Activated CD8-positive, alpha-beta T cell treated with anti-CD3 and anti-CD28 coated beads for 36 hours (primary cell): ENCODE measurements around the gene PES1. TPM values are rescaled to one million over a fixed set of nuclear protein-coding genes. Genes with fewer than 3 reads are reported as not detected.

Experiments used
- ATAC-seq: fragments of 200-7000 bp; cut with Tn5 transposase; one replicate; pipeline ENCODE4 v1.10.0; 2021; ENCODE audit warnings: mild to moderate bottlenecking, moderate library complexity
- CTCF ChIA-PET: fragments of 350-600 bp; sonication (Branson Sonifier 250); formaldehyde crosslinking; loops from one replicate; lab custom pipeline; 2021; ENCODE audit warnings: antibody characterized with exemption; lab: Charles Lee
- POLR2A ChIA-PET: fragments of 350-600 bp; sonication (Branson Sonifier 250); formaldehyde crosslinking; loops from one replicate; lab custom pipeline; 2021; ENCODE audit warnings: antibody characterized with exemption; lab: Charles Lee
- DNase-seq: peaks from one replicate; pipeline ENCODE4 v3.0.0-alpha.2; 2020
- H3K27ac Mint-ChIP-seq: one replicate; pipeline ENCODE4 v1.8.0; 2021; ENCODE audit warnings: mild to moderate bottlenecking, mixed read lengths
- H3K27me3 Mint-ChIP-seq: one replicate; pipeline ENCODE4 v1.8.0; 2021; ENCODE audit warnings: mixed read lengths
- H3K36me3 Mint-ChIP-seq: one replicate; pipeline ENCODE4 v1.8.0; 2021; ENCODE audit warnings: low read depth, mixed read lengths
- H3K4me1 Mint-ChIP-seq: one replicate; pipeline ENCODE4 v1.8.0; 2021; ENCODE audit warnings: low read depth, mixed read lengths
- H3K4me3 Mint-ChIP-seq: one replicate; pipeline ENCODE4 v1.8.0; 2021; ENCODE audit warnings: mild to moderate bottlenecking, moderate library complexity, mixed read lengths
- H3K9me3 Mint-ChIP-seq: one replicate; pipeline ENCODE4 v1.8.0; 2021; ENCODE audit warnings: mixed read lengths
- intact Hi-C: fragments of 100-400 bp; cut with micrococcal nuclease; formaldehyde crosslinking; loops from one replicate; pipeline ENCODE4 v1.10.0; 2022
- total RNA-seq, 2 experiments: library from RNA; stranded (reverse); gene quantifications; one replicate each; pipeline ENCODE4 v1.2.3, GENCODE V29; 2021
- TF ChIP-seq, protein P1 (sequence below): fragments of 200-600 bp; IDR thresholded peaks from one replicate; pipeline ENCODE4 v1.8.0; 2022; ENCODE audit warnings: antibody characterized with exemption, mild to moderate bottlenecking

PES1 gene
- total RNA-seq, 2 experiments from 2014 or later, result 123 to 131 TPM

- intact Hi-C loops, result no loop called here
- POLR2A ChIA-PET, result no interaction called here
- DNase-seq, result no peak
- no peak overlapping the region for H3K27ac Mint-ChIP-seq
- H3K9me3 Mint-ChIP-seq, result no peaks in the 10 kb centered on the region
- TF ChIP-seq, protein P1, sequence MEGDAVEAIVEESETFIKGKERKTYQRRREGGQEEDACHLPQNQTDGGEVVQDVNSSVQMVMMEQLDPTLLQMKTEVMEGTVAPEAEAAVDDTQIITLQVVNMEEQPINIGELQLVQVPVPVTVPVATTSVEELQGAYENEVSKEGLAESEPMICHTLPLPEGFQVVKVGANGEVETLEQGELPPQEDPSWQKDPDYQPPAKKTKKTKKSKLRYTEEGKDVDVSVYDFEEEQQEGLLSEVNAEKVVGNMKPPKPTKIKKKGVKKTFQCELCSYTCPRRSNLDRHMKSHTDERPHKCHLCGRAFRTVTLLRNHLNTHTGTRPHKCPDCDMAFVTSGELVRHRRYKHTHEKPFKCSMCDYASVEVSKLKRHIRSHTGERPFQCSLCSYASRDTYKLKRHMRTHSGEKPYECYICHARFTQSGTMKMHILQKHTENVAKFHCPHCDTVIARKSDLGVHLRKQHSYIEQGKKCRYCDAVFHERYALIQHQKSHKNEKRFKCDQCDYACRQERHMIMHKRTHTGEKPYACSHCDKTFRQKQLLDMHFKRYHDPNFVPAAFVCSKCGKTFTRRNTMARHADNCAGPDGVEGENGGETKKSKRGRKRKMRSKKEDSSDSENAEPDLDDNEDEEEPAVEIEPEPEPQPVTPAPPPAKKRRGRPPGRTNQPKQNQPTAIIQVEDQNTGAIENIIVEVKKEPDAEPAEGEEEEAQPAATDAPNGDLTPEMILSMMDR, result no peak
- ATAC-seq, result no peak
- H3K36me3 Mint-ChIP-seq, result no peaks in the 10 kb centered on the region
- no peaks in the 10 kb centered on the region for H3K4me1 Mint-ChIP-seq
- no peaks in the 10 kb centered on the region for H3K27me3 Mint-ChIP-seq
- CTCF ChIA-PET, result interaction anchor here (1.3 kb wide), 1 partner anchor 140 kb away, joined by 3 read pairs; no protein-coding TSS in a partner anchor
- no peak overlapping the region for H3K4me3 Mint-ChIP-seq
Observed at GRCh38 chr22:30615543-30615954, 23.8 kb upstream of the PES1 start.

DNA sequence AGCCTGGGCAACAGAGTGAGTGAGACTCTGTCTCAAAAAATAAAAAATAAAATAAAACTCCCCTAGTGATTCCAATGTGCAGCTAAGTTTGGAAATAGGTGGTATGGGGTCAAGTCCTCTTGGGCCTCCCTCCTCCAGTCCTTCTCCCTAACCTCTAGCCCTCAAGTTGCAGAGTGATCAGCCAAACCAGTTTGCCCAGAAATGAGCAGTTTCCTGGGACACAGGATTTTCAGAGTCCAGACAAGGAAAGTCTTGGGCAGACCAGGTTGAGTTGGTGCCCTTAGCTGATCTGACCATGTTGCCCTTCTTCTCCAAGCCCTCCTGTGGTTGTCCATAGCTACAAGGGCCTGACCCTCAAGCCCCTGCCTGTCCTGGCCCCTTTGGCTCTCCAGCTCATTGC is 23.2 kb upstream of the PES1 start:
- ATAC-seq, result no peak
- no peaks in the 10 kb centered on the region for H3K9me3 Mint-ChIP-seq
- DNase-seq, result no peak
- H3K27ac Mint-ChIP-seq, result no peak overlapping the region
- POLR2A ChIA-PET, result no interaction called here
- intact Hi-C loops, result no loop called here
- no peaks in the 10 kb centered on the region for H3K27me3 Mint-ChIP-seq
- TF ChIP-seq, protein P1, result no peak
- CTCF ChIA-PET, result interaction anchor here (1.3 kb wide), 1 partner anchor 140 kb away, joined by 3 read pairs; no protein-coding TSS in a partner anchor
- no peak overlapping the region for H3K4me3 Mint-ChIP-seq
- no peaks in the 10 kb centered on the region for H3K36me3 Mint-ChIP-seq
- H3K4me1 Mint-ChIP-seq, result no peaks in the 10 kb centered on the region

- CTCF ChIA-PET, result no interaction called here
Observed at GRCh38 chr22:30614268-30614667, 22.6 kb upstream of the PES1 start.

GRCh38 chr22:30612789-30613188 is 21.1 kb upstream of the PES1 start:
- ChIA-PET POLR2A (no interaction called here), CTCF (interaction anchor here (1.6 kb wide), 1 partner anchor 22 kb away, joined by 8 read pairs; the partner anchor contains the start of gene SLC35E4)
- H3K4me3 Mint-ChIP-seq, result no peak overlapping the region
- H3K27ac Mint-ChIP-seq, result no peak overlapping the region
- DNase-seq (no peak), ATAC-seq (no peak)
- H3K27me3 Mint-ChIP-seq, result no peaks in the 10 kb centered on the region
- H3K4me1 Mint-ChIP-seq, result peaks cover 5% of the 10 kb centered on the region
- no peaks in the 10 kb centered on the region for H3K36me3 Mint-ChIP-seq
- intact Hi-C loops, result no loop called here
- H3K9me3 Mint-ChIP-seq, result no peaks in the 10 kb centered on the region
- TF ChIP-seq, protein P1, result no peak

More at GRCh38 chr22:30614268-30614667, 22.6 kb upstream of the PES1 start:
- Mint-ChIP-seq H3K36me3 (no peaks in the 10 kb centered on the region), H3K27me3 (no peaks in the 10 kb centered on the region), H3K4me1 (peaks cover 3% of the 10 kb centered on the region), H3K4me3 (no peak overlapping the region), H3K9me3 (no peaks in the 10 kb centered on the region), H3K27ac (no peak overlapping the region)
- DNase-seq, result no peak
- POLR2A ChIA-PET, result no interaction called here
- intact Hi-C loops, result no loop called here
- ATAC-seq, result no peak
- TF ChIP-seq, protein P1, result no peak

DNA sequence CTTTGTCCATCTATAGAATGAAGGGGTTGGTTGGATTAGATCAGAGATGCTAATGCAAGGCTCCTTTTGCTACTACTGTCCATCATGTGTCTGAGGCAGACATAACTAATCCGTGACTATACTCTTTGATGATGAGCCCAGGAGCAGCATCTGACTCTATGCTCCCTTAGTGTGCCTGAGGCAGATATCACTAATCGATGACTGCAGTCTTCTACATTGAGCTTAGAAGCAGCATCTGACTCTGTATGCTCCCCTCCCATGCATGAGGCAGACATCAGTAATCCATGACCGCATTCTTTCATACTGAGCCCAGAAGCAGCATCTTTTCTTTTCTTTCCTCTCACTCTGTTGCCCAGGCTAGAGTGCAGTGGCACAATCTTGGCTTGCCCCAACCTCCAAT is 19.5 kb upstream of the PES1 start:
- Mint-ChIP-seq H3K36me3 (no peaks in the 10 kb centered on the region), H3K27ac (no peak overlapping the region), H3K4me1 (peaks cover 18% of the 10 kb centered on the region), H3K9me3 (no peaks in the 10 kb centered on the region), H3K27me3 (no peaks in the 10 kb centered on the region), H3K4me3 (no peak overlapping the region)
- POLR2A ChIA-PET, result no interaction called here
- intact Hi-C loops, result no loop called here
- CTCF ChIA-PET, result interaction anchor here (1.0 kb wide), 1 partner anchor 23 kb away, joined by 3 read pairs; no protein-coding TSS in a partner anchor
- DNase-seq (no peak), ATAC-seq (no peak)
- TF ChIP-seq, protein P1, result no peak
